ENCODE results near the gene CLTCL1.
A peak's percentile ranks its signal among the peaks of the same experiment; 100 is the strongest.
"Not testable (repeated sequence)": the region's sequence is repeated elsewhere in the genome, so short reads cannot be mapped to it uniquely, and the experiment has no call there.

The CLTCL1 gene

DNA sequence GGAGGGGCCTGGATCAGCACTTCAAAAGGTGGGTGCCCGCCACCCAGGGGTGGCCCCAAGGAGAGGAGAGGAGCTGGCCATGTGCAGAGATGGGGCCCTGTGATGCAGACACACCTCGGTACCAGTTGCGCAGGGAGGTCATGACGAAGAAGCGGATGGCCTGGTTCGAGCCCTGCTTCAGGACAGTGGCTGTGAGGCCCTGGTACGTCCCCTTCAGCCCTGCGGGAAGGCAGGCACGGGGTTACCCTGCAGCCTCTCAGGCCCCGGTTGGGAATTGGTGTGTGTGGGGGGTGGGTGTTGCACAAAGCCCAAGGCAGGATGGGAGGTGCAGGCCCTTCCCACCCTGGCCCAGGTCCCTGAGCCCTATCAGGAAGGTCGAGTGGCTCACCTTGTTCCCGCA, 114.8 kb downstream of the CLTCL1 start:
- DNase-seq: no peak

DNA sequence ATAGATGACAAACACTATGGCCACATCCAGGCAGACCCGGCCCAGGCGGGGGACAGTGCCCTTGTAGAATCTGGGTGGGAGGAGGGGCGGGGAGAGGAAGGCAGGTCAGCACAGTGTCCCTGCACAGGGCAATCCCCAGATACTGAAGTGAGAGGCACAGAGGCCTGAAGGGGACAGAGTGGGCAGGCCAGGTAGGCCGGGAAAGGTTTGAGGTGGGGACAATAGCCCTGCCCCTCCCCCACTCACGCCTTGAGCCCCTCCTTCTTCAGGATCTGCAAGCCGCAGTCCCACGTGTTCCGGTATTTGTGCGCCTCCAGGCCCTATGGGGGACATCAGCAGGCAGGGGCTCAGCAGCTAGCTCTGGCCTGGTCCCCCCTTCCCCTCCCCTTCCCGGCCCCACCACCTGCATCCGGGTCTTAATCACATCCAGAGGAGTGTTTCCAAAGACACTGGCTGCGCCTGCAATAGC, 115.3 kb downstream of the CLTCL1 start:
- no peak for DNase-seq

DNA sequence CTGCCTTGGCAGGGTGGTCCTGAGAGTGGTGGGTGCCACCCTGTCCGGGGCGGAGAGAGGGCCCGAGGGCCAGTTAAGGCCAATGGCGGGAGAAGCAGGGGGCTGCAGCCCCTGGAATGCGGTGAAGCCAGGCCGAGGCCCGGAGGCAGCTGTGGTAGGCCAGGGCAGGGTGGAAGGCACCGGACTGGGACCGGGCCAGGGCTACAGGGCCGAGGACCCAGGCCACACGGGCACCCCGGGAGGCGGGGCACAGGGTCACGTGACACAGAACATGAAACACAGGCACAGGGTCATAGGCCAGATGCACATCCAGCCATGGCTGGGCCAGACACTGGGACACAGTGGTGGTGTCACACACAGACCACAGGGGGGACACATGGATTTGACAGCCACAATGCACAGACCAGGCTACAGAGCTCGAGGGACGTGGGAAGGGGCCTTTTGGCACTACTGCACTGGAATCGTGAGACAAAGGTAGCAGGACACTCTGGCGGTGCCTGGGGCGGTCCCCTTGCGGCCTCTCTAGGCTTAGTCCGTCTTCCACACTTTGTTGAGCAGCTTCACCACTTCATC, 115.8 kb downstream of the CLTCL1 start:
- DNase-seq: no peak

DNA sequence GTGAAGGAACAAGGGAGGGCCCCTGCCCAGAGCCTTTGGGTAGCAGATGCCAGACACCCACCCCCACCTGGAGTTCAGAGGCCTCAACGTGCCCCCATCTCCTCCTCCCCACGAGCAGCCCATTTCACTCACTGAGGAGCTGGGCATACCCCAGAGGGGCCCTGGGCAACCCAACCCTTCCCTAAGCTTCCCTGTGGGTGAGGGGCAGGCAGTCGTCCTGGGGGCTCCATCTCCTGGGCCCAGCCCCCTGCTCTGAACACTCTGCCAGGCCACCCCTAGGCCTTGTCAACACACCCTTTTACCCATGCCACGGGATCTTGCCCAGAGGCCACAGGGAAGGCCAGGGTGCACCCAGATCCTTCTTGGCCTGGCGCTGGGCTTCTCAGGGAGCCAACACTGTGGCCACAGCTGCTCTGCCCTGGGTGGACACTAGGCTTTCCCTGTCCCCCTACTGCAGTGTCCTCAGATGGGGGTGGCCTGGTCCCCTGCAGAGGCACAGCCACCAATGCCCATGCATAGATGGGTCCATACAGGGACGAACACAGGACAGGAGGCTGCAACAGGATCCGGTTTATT, 116.4 kb downstream of the CLTCL1 start:
- no peak for DNase-seq

DNA sequence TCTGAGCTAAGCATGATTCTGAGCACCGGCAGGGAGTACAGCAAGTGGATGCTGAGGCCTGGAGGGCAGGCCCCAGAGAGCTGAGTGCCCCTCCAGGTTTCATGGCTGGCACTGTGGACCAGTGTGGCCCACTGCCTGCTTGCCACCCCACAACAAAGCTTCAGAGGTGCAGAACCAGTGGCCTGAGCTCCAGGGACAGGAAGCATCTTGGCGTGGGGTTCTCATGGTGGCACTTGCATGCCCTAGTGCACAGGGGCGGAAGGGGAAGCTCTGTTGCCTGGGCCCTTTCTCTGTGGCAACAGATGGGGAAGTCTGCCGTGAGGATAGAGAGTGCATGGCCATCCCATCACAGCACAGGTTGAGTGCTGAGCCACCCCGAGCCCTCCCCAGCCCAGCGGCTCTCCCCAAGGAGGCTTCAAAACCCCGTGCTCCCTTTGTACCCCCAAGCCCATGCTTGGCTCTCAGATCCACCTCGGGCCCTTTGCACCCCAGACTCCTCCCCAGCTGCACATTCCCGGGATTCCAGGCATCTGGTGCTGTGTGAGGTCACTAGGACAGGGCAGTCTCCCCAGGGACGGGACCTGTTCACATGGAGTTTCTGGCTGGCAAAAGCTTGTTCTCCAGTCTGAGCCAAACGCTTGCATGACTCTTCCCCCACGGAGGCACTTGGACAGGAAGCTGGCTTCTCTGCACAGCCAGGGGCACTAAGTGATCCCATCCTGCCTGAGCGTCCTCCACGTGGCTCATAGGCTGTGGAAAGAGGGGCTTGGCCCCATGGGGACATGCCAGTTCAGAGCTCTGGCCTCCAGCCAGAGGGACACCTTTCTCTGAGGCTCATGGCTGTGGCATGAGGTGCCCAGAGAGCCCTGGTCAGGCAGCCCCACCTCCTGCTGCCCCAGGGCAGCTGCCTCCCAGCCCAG, 117.2 kb downstream of the CLTCL1 start:
- DNase-seq: peak in 1 of 56 donors; percentile 26

DNA sequence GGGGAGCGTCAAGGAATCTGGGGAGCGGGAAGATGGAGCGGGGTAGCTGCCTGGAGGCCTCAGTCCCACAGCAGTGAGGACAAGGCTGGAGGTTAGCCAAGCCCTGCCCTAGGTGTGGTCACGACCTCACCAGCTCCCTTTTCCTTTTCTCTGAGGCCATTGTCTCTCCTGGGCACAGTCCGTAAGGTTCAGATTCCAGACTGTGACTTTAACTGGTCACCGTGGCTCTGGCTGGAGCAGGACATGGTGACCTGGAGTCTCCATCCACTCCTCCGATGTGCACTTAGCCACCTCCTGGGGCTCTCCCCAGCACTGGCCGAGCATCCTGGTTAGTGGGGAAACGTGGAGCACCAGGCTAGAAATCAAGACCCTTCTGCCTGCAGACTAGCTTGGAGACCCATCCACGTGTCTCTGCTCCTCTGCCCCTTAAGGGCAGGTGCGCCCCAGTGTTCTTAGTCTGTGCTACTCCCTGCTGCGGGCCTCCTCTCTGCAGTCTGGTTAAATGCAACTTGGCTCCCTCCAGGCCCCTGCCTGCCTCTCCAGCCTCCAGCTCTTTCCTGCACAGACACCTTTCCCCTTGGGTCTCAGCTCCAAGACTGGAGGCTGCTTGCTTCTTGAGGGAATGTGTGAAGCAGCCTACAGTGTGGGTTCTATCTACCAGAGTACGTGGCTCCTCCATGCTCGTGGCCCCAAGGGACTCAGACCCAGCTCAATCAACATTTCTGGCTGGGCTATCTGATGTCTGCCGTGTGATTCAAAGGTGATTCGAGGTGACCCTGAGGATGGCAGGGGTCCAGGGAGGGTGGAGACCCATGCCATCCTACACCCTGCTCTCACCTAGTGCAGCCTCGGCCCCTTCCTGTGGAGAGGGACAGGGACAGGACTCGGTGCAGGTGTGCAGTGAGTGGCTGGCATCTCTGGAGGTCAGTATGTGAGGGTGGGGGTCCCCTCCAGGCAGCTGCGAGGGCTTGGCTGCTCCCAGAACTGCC, 118.2 kb downstream of the CLTCL1 start:
- no peak for DNase-seq

DNA sequence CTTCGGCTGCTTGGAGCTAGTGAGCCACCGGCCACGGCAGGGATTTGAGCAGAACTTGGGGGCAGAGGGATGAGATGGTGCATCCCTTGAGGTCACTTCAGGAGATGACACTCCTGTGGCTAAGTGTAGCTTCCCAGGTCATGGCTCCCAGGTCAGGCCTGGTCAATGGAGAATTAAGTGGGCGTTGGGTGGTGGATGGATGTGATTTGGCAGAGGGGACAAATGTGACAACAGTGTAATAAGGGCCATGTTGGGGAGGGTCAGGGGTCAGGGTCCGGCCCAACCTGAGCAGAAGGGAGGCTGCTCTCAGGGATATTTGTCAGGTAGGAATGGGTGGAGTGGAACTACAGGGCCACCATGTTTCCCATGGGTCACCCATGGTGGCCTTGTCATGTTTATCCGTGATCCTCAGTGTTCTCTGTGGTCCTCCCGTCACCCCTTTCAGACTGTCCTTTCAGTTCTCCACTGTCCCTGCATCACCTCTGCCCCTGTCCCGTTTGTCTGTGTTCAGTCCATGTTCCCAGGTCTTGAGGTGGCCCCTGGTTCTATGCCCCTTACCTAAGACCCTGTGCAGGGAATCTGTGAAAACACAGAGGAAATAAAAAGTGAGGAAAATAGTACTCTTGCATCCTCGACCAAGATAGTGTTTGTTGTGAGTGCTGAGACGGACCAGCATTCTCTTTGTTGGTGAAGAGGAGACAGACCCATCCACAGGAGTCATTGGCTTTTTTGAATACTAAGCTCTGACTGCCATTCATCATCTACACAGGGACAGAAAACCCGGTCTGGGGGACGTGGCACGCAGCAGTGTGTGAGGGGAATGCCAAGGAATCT, 119.1 kb downstream of the CLTCL1 start:
- DNase-seq: no peak

DNA sequence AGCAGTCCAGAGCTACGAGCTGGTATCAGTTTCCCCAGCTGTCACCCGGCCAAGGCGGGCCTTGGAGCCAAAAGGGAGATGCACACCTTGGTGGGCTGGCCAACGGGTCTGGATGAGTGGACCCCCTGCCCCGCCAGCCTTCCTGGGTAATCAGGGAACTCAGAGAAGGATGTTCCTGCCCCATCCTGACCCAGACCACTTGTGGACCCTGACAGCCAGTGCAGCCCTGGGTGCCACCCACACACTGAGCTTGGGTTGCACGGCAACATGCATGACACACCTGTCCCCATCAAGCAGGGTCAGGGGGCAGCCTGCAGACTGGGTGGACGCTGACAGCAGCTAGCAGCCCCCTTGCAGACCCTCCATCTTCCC, 121.6 kb downstream of the CLTCL1 start:
- no peak for DNase-seq

DNA sequence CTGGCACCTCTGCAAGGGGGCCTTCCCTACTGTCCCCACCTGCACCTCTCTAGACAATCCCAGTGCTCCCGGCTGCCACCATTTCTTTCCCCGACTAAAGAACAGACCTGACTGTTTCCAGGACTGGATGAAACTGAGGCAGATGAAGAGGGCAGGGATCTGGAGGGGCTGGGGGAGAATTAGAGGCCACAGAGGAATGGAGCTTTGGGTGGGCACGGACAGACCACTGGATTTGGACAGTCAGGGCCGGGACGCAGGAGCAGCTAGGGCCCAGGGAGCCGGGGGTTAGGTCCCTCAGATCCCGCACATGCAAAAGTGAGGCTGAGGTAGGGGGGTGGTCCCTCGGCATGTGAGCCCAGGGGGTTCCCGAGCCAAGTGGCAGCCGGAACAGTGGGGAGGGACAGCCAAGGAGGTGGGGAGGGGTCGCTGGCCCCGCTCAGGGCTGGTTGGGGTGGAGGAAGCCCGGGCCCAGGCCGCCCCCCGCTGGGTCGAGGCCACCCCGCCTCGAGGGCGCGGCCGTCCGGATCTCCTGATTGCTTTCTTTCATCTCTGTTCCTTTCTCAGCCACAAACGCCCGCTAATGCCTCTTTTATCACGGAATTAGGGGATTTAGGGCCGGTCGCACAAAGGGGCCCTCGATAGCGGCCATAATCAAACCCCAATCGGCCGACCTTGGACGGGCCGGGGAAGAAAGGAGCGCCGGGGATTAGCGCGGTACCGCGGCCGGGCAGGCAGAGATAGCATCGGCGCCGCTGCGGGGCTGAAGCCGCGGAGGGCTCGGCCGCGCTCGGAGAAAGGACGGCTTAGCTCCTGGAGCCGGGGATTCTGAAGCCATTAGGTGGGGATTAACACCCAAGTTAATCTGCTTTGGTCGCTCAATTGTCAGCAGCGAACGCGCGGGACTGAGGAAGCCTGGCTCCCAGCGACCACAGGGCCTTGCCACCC, 122.2 kb downstream of the CLTCL1 start:
- no peak for DNase-seq

DNA sequence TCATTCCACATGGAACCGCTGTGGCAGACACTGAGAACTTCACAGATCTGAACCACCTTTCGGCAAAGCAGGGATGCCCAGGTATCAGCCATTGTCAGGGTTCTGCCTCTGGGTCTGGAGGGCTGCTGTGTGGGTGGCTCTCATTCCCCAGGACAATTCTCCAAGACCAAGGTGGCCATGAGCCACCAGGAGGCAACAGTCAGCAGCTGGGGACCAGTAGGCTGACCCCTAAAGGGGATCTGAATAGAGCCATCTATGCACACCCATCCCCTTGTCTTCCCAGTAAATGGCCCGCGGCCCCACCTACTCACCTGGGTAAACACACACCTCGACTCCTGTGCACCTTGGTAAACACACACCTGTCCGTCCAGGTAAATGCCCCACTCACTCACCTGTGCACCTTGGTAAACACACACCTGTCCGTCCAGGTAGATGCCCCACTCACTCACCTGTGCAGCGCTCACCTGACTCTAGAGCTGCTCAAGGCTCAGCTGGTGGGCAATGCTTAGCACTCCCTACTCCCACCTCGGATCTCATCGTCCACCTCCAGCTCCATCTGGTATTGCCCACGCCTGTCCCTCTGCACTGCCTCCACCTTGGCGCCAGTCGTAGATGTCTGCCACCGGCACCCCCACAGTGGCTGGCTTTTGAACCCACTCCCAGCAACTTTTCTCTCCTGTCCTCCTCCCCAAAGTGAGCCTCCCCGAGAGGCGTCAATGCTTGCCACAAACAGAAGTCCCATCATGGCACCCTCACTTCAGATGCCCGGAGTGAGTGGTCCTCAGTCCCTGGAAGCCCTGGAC, 123.2 kb downstream of the CLTCL1 start:
- DNase-seq: no peak

DNA sequence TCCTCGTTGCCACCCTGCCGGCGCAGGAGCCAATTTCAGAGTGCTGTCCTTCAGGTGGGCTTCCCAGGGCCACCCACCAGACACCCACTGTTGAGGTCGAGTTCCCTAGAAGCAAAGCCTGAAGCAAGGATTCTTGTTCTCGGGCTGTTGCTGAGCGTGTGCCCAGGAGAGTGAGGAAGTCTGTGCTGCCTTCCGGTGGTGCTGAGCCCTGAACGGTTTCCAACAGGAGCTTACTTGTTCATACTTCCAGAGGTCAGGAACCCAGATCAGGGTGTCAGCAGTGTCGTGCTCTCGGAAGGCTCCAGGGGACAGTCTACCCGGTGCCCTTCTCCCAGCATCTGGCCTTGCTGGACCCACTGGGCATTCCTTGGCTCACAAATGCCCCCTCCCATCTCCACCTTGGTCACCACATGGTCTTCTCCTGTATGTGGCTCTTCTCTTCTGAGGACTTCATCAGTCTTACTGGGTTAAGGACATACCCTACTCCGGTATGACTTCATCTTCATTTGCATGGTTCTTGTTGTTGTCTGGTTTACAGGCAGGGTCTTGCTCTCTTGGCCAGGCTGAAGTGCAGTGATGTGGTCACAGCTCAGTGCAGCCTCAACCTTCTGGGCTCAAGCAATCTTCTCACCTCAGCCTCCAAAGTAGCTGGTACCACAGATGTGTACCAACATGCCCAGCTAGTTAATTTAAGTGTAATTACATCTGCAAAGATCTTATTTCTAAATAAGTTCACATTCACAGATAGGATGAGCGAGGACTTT, 124.2 kb downstream of the CLTCL1 start:
- no peak for DNase-seq

DNA sequence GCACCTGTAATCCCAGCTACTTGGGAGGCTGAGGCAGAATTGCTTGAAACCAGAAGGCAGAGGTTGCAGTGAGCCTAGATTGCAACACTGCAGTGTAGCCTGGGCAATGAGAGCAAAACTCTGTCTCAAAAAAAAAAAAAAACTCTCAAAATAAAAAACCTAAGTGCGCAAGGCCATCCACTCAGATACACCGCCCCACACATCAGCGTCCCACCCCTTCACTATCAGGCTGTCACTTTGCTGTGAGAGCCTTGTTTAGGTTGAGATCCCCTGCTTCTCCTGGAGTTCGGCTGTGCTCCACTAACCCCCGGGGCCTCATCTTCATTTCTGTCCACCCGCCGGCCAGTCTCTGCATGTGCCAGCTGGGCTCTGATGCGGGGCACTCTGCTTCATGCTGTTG, 125.1 kb downstream of the CLTCL1 start:
- DNase-seq: no peak

DNA sequence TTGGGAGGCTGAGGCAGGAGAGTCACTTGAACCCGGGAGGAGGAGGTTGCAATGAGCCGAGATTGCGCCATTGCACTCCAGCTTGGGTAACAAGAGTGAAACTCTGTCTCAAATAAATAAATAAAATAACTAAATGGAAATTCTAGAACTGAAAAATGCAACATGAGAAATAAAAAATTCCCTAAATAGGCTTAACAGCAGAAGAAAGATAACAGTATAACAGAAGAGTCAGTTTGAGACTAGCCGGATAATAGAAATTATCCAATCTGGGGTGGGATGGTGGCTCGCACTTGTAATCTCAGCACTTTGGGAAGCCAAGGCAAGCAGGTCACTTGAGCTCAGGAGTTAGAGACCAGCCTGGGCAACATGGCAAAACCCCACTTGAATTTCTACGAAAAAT, 127.1 kb downstream of the CLTCL1 start:
- no peak for DNase-seq

DNA sequence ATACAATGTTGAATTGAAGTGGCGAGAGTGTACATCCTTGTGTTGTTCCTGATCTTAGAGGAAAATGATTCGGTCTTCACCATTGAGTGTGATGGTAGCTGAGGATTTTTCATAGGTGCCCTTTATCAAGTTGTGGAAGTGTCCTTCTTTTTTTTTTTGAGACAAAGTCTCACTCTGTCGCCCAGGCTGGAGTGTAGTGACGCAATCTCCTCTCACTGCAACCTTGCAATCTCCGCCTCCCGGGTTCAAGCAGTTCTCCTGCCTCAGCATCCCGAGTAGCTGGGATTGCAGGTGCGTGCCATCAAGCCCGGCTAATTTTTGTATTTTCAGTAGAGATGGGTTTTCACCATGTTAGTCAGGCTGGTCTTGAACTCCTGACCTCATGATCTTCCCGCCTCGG, 132.9 kb downstream of the CLTCL1 start:
- DNase-seq: not testable (repeated sequence)

DNA sequence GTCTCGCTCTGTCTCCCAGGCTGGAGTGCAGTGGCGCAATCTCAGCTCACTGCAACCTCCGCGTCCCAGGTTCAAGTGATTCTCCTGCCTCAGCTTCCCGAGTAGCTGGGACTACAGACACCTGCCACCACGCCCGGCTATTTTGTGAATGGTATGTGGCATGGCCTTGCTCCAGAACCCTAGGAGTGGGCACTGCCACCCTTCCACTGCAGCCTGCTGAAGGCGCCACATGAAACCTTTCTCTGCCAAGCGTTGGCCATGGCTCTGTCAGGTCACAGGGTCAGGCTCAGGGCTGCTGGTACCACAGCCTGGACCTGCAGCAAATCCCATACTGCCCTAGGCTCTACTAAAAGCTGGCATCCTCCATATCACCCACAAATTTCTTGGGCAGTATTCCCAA, 135.4 kb downstream of the CLTCL1 start:
- not testable (repeated sequence) for DNase-seq

DNA sequence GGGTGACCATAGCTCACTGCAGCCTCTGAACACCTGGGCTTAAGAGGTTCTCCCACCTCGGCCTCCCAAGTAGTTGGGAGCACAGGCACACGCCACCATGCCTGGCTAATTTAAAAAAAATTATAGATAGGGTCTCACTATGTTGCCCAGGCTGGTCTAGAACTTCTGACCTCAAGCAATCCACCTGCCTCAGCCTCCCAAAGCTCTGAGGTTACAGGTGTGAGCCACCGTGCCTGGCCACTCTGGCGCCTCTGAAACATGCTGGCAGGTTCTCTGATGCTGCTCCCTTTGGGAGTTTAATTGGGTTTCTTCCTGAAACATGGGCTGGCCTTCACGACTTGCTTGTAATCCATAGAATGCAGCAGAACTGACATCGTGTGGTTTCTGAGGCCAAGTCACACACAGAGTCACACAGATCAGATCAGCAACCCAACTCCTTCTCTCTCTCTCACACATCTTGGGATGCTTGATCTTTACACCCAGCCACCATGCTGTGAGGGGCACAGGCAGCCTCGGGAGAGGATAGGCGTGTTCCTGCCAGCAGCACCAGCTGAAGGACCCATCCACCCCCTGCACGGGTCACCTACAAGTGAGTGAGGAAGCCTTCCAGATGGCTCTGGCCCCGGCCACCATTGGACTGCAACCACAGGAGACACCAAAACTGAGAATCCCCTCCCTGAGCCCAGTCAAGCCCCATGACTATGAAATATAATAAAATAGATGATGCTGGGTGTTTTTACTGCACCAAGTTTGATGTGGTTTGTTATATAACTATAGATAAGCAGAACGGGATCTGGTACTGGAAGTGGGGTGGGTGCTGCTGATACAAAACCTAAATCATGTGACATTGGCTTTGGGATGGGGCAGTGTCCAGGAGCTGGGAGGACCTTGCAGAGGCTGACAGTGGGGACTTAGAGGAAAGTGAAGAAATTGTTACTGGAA, 138.3 kb downstream of the CLTCL1 start:
- no peak for DNase-seq

Data from amygdala (tissue), 56 donors.